ENCODE data around the gene BDH1.

DNA sequence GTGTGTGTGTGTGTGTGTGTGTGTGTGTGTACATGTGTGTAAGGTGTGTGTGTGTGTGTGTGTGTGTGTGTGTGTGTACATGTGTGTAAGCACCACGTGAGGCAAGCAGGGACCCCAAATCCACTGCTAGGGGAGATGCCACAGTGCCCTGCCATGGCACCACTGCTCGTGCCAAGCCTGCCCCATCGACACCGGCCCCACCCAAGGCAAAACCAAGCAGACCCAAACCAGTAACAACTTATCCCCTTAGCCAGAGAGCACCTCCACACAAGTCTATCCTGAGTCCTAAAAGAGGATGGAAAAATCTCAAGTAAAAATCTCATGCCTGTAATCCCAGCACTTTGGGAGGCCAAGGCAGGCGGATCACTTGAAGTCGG is 45.1 kb downstream of the BDH1 start:
- TF ChIP-seq, protein P1, sequence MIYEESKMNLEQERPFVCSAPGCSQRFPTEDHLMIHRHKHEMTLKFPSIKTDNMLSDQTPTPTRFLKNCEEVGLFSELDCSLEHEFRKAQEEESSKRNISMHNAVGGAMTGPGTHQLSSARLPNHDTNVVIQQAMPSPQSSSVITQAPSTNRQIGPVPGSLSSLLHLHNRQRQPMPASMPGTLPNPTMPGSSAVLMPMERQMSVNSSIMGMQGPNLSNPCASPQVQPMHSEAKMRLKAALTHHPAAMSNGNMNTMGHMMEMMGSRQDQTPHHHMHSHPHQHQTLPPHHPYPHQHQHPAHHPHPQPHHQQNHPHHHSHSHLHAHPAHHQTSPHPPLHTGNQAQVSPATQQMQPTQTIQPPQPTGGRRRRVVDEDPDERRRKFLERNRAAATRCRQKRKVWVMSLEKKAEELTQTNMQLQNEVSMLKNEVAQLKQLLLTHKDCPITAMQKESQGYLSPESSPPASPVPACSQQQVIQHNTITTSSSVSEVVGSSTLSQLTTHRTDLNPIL (CRISPR knock-in tag; IDR thresholded peaks at IDR 0.05; ENCODE audit: low read depth), result no peak
- TF ChIP-seq PATZ1 (CRISPR knock-in tag; IDR thresholded peaks at IDR 0.05; ENCODE audit: borderline replicate concordance), result no peak
- no peak for TF ChIP-seq ZNF70 (CRISPR knock-in tag; IDR thresholded peaks at IDR 0.05)
- TF ChIP-seq, protein P2, sequence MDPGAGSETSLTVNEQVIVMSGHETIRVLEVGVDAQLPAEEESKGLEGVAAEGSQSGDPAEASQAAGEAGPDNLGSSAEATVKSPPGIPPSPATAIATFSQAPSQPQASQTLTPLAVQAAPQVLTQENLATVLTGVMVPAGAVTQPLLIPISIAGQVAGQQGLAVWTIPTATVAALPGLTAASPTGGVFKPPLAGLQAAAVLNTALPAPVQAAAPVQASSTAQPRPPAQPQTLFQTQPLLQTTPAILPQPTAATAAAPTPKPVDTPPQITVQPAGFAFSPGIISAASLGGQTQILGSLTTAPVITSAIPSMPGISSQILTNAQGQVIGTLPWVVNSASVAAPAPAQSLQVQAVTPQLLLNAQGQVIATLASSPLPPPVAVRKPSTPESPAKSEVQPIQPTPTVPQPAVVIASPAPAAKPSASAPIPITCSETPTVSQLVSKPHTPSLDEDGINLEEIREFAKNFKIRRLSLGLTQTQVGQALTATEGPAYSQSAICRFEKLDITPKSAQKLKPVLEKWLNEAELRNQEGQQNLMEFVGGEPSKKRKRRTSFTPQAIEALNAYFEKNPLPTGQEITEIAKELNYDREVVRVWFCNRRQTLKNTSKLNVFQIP (CRISPR knock-in tag; IDR thresholded peaks at IDR 0.05; ENCODE audit: borderline replicate concordance, low read depth), result no peak
- no peak for TF ChIP-seq ZFP3 (CRISPR knock-in tag; IDR thresholded peaks at IDR 0.05)
- no peak for TF ChIP-seq RARB (CRISPR knock-in tag; IDR thresholded peaks at IDR 0.05)
- TF ChIP-seq CSRNP3 (CRISPR knock-in tag; IDR thresholded peaks at IDR 0.05), result no peak
- no peak for TF ChIP-seq ARNTL (CRISPR knock-in tag; IDR thresholded peaks at IDR 0.05; ENCODE audit: borderline replicate concordance, low read depth)
- no peak for TF ChIP-seq ZNF8 (CRISPR knock-in tag; IDR thresholded peaks at IDR 0.05)
